Fibroblast of villous mesenchyme (primary cell): ENCODE data around the gene ATF6. TPM values are rescaled to one million over a fixed set of nuclear protein-coding genes. Genes with fewer than 3 reads are reported as not detected.

ENCODE experiments used
- DNase-seq: peaks from one replicate; pipeline ENCODE4 v3.0.0-alpha.2; 2010; ENCODE audit warnings: low read depth
- H3K4me3 ChIP-seq: 2 replicates; pipeline ENCODE4 v1.5.1; 2011; ENCODE audit warnings: low read depth, mild to moderate bottlenecking, low read length
- total RNA-seq: library from RNA; depleted of rRNA; stranded (reverse); fragments of >200 nt; gene quantifications from 2 replicates; pipeline ENCODE4 v1.2.3, GENCODE V29; 2012
- TF ChIP-seq, protein P1 (sequence below): IDR thresholded peaks from 2 replicates; pipeline ENCODE4 v1.5.1; 2012; ENCODE audit warnings: low read depth, mild to moderate bottlenecking, low read length; ENCODE audit not compliant: insufficient read depth

The ATF6 gene
- total RNA-seq, 1 donor, result 32.8 TPM

GRCh38 chr1:161834967-161835550, 68.9 kb downstream of the ATF6 start:
- no peak overlapping the region for H3K4me3 ChIP-seq
- DNase-seq, result peak; percentile 26
- TF ChIP-seq, protein P1, sequence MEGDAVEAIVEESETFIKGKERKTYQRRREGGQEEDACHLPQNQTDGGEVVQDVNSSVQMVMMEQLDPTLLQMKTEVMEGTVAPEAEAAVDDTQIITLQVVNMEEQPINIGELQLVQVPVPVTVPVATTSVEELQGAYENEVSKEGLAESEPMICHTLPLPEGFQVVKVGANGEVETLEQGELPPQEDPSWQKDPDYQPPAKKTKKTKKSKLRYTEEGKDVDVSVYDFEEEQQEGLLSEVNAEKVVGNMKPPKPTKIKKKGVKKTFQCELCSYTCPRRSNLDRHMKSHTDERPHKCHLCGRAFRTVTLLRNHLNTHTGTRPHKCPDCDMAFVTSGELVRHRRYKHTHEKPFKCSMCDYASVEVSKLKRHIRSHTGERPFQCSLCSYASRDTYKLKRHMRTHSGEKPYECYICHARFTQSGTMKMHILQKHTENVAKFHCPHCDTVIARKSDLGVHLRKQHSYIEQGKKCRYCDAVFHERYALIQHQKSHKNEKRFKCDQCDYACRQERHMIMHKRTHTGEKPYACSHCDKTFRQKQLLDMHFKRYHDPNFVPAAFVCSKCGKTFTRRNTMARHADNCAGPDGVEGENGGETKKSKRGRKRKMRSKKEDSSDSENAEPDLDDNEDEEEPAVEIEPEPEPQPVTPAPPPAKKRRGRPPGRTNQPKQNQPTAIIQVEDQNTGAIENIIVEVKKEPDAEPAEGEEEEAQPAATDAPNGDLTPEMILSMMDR, result no peak

DNA sequence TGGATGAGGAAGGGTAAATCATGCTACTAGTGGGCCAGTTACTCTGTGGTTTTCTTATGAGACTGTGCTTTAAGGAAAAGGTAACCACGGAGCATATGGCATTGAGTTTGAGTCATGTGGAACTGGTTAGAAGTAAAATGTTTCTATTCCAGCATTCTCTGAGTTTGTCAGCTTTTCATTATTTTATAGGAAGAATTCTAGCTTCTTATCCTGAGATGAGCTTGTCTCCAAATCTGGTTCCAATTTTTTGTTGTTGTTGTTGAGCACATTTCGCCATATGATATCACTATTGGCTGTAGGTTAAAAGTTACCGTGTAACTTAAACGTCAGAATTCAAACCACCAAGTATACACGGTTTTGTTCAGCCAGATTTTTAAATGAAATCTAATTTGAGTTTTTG, 69.9 kb downstream of the ATF6 start:
- peak; percentile 34 for DNase-seq
- H3K4me3 ChIP-seq, result no peak overlapping the region
- TF ChIP-seq, protein P1, result no peak

DNA sequence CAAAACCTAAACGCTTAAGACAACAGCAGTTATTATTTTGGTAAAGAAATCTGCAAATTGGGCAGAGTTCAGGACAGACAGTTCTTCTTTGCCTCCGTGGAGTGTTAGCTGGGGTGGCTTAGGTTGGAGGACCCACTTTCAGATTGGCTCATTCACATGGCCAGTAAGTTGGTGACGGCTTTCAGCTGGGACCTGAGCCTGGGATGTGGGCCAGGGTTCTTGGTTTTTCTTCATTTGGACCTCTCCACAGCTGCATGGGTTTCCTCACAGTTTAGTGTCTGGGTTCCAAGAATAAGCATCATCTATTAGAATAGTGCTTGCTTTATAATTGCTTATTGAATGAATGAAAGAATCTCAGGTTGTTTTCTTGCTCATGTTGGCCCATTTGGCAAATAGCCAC, 72.2 kb downstream of the ATF6 start:
- TF ChIP-seq, protein P1, result no peak
- H3K4me3 ChIP-seq, result no peak overlapping the region
- no peak for DNase-seq

DNA sequence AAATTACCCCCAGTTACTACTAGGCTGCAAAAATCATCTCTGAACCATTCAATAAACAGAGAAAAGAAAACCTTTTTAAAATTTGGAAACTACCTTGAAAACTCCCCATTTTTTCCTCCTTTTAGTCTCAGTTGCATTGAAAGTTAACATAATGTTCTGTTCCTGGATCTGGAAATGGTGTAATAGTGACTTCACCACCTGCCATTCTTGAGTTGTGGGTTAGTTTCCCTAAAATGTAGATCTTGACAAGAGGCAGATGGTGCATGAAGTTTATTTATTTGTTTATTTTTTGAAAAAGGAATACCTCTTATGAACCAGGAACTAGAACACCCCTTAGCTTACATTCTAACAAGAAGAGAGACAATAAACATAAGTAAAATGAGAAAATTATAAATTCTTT, 72.8 kb downstream of the ATF6 start:
- H3K4me3 ChIP-seq, result no peak overlapping the region
- TF ChIP-seq, protein P1, result no peak
- DNase-seq, result no peak

DNA sequence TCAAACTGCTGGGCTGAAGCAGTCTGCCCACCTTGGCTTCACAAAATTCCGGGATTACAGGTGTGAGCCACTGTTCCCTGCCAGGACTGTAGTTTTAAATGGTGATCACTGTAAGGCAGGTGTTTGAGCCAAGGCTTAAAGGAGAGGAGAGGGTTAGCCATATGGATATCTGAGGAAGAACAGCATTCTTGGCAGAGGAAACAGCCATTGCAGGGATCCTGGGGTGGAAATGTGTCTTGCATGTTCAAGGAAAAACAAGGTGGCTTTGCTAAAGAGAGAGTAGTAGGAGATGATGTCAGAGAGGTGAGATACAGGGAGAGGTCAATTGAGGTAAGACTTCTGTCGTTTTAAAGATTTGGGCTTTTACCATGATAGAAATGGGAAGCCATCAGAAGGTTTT, 73.5 kb downstream of the ATF6 start:
- TF ChIP-seq, protein P1, result no peak
- H3K4me3 ChIP-seq, result no peak overlapping the region
- no peak for DNase-seq

- TF ChIP-seq, protein P1, result no peak
- DNase-seq, result no peak
- no peak overlapping the region for H3K4me3 ChIP-seq
These were observed 74.2 kb downstream of the ATF6 start for GRCh38 chr1:161840363-161840762.

- peak; percentile 7 for DNase-seq
- H3K4me3 ChIP-seq, result no peak overlapping the region
- TF ChIP-seq, protein P1, result no peak
These were observed 77.0 kb downstream of the ATF6 start for GRCh38 chr1:161843156-161843555.
